Keratinocyte (primary cell): Measurements from ENCODE around the gene MSRB1. TPM values are rescaled to one million over a fixed set of nuclear protein-coding genes. Genes with fewer than 3 reads are reported as not detected.

Source experiments
- DNase-seq: peaks from one replicate; pipeline ENCODE4 v3.0.0-alpha.2; 2011; ENCODE audit warnings: low read depth, missing footprints, low spot score
- FAIRE-seq: peaks from 2 replicates; lab custom pipeline; 2011; peaks lifted over from hg19 to GRCh38; lab: Jason Lieb, UNC
- H2AFZ ChIP-seq: 2 replicates; pipeline ENCODE4 v1.6.0; 2012; ENCODE audit warnings: low read length, control low read depth, inconsistent platforms; ENCODE audit not compliant: control insufficient read depth
- H3K27ac ChIP-seq: 2 replicates; pipeline ENCODE4 v1.5.1; 2011; ENCODE audit warnings: low read length; ENCODE audit not compliant: control insufficient read depth, insufficient read depth
- H3K27me3 ChIP-seq: 3 replicates; pipeline ENCODE4 v1.6.0; 2011; ENCODE audit warnings: low read length; ENCODE audit not compliant: control insufficient read depth, insufficient read depth; ENCODE audit errors: extremely low read depth
- H3K36me3 ChIP-seq, 2 experiments: 2 replicates in 1 of 2; 3 replicates in 1 of 2; pipeline ENCODE4 v1.5.1; 2011; ENCODE audit warnings: low read length in 2 of 2, mild to moderate bottlenecking in 1 of 2; ENCODE audit not compliant: control insufficient read depth in 2 of 2, insufficient read depth in 2 of 2; ENCODE audit errors: extremely low read depth in 1 of 2
- H3K4me1 ChIP-seq: 3 replicates; pipeline ENCODE4 v1.5.1; 2011; ENCODE audit warnings: low read length; ENCODE audit not compliant: control insufficient read depth, insufficient read depth; ENCODE audit errors: extremely low read depth
- H3K4me2 ChIP-seq: 3 replicates; pipeline ENCODE4 v1.6.0; 2011; ENCODE audit warnings: low read depth, low read length; ENCODE audit not compliant: control insufficient read depth, insufficient read depth; ENCODE audit errors: extremely low read depth
- H3K4me3 ChIP-seq, 3 experiments: fragments of 200-600 bp in 1 of 3; sonication (generic) in 1 of 3; 2 replicates in 2 of 3; 3 replicates in 1 of 3; pipeline ENCODE4 v1.5.1; 2011 to 2016; ENCODE audit warnings: low read length in 3 of 3, mild to moderate bottlenecking in 3 of 3, control low read depth in 2 of 3, inconsistent platforms in 1 of 3, low read depth in 1 of 3, mixed read lengths in 1 of 3, mixed run types in 1 of 3, moderate library complexity in 1 of 3; ENCODE audit not compliant: control insufficient read depth in 2 of 3, insufficient read depth in 2 of 3; ENCODE audit errors: extremely low read depth in 1 of 3
- H3K79me2 ChIP-seq: 2 replicates; pipeline ENCODE4 v1.6.0; 2012; ENCODE audit warnings: low read length; ENCODE audit not compliant: control insufficient read depth, insufficient read depth
- H3K9ac ChIP-seq: 3 replicates; pipeline ENCODE4 v1.6.0; 2011; ENCODE audit warnings: low read length; ENCODE audit not compliant: control insufficient read depth, insufficient read depth; ENCODE audit errors: extremely low read depth
- H3K9me1 ChIP-seq: 3 replicates; pipeline ENCODE4 v1.6.0; 2011; ENCODE audit warnings: low read length; ENCODE audit not compliant: control insufficient read depth, insufficient read depth; ENCODE audit errors: extremely low read depth
- H3K9me3 ChIP-seq: 2 replicates; pipeline ENCODE4 v1.5.1; 2012; ENCODE audit warnings: low read depth, low read length; ENCODE audit not compliant: control insufficient read depth
- H4K20me1 ChIP-seq: 3 replicates; pipeline ENCODE4 v1.6.0; 2011; ENCODE audit warnings: low read length; ENCODE audit not compliant: control insufficient read depth, insufficient read depth; ENCODE audit errors: extremely low read depth
- CTCF ChIP-seq, 3 experiments: IDR thresholded peaks in 1 of 3; conservative IDR thresholded peaks in 1 of 3; optimal IDR thresholded peaks in 1 of 3; 2 replicates in 2 of 3; 3 replicates in 1 of 3; pipeline versions ENCODE3 to v1.5.1; 2011; ENCODE audit warnings: low read length in 3 of 3, mild to moderate bottlenecking in 3 of 3, moderate library complexity in 2 of 3, control low read depth in 1 of 3, inconsistent platforms in 1 of 3; ENCODE audit not compliant: insufficient read depth in 2 of 3; ENCODE audit errors: extremely low read depth in 1 of 3
- EZH2 ChIP-seq: IDR thresholded peaks from one replicate; pipeline ENCODE4 v1.6.1; 2012; ENCODE audit warnings: inconsistent platforms, mild to moderate bottlenecking, low read length, moderate library complexity
- dilution Hi-C: fragments of 300-500 bp; cut with MboI; formaldehyde crosslinking; loops from one replicate; pipeline ENCODE4 v1.7.0; 2020; ENCODE audit warnings: low sequenced_read_pairs; ENCODE audit not compliant: extremely low pct_ligation_motif_present
- polyA plus RNA-seq, 5 experiments: library from polyadenylated mRNA; depleted of rRNA in 3 of 5; stranded (reverse) in 3 of 5; stranded (forward) in 1 of 5; unstranded in 1 of 5; fragments of >200 nt; gene quantifications; 1 replicate in 1 of 5; 2 replicates in 3 of 5; 3 replicates in 1 of 5; pipeline versions ENCODE4 v1.2.1 to v1.2.3, GENCODE V29; 2011 to 2012; ENCODE audit warnings: missing spikeins in 2 of 5, low read depth in 1 of 5, low replicate concordance in 1 of 5

Gene MSRB1
- polyA plus RNA-seq, 1 donor (not counting 4 experiments of a cell fraction or from before 2014, with no cell fraction given), result 25.2 TPM

GRCh38 chr16:1950559-1950958 lies 7.6 kb upstream of the MSRB1 start:
- H3K4me3 ChIP-seq, result peak overlapping the region in 1 of 3 experiments; percentile 19
- peak overlapping the region; percentile 20 for H3K4me2 ChIP-seq
- dilution Hi-C loops, result no loop called here
- H3K4me1 ChIP-seq, result peaks cover 23% of the 10 kb centered on the region
- TF ChIP-seq EZH2, result no peak
- TF ChIP-seq CTCF (optimal IDR thresholded peaks at IDR 0.05 in 1 of 3, IDR thresholded peaks at IDR 0.05 in 1 of 3, conservative IDR thresholded peaks at IDR 0.05 in 1 of 3; ENCODE audit: extremely low read depth in 1 of 3, insufficient read depth in 2 of 3, low read length in 3 of 3), result no peak
- no peaks in the 10 kb centered on the region for H3K79me2 ChIP-seq
- peak overlapping the region; percentile 56 for H3K27ac ChIP-seq
- H3K27me3 ChIP-seq, result no peaks in the 10 kb centered on the region
- no peaks in the 10 kb centered on the region for H3K9me1 ChIP-seq
- FAIRE-seq (no peak), DNase-seq (no peak)
- no peaks in the 10 kb centered on the region for H4K20me1 ChIP-seq
- H3K36me3 ChIP-seq, result no peaks in the 10 kb centered on the region
- H2AFZ ChIP-seq, result peak overlapping the region; percentile 52
- no peaks in the 10 kb centered on the region for H3K9me3 ChIP-seq
- peak overlapping the region; percentile 18 for H3K9ac ChIP-seq

- Histone ChIP-seq H3K4me2 (peak overlapping the region; percentile 20), H3K9me3 (no peaks in the 10 kb centered on the region), H3K4me1 (peaks cover 23% of the 10 kb centered on the region), H4K20me1 (no peaks in the 10 kb centered on the region), H3K4me3 (no peak overlapping the region), H3K36me3 (no peaks in the 10 kb centered on the region), H3K27ac (peak overlapping the region; percentile 56), H3K27me3 (no peaks in the 10 kb centered on the region), H3K79me2 (no peaks in the 10 kb centered on the region), H3K9ac (peak overlapping the region; percentile 18), H3K9me1 (no peaks in the 10 kb centered on the region), H2AFZ (peak overlapping the region; percentile 52)
- dilution Hi-C loops, result no loop called here
- FAIRE-seq, result peak; percentile 88
- DNase-seq, result peak; percentile 100
- peak in 2 of 3 experiments; percentile 46 to 56 for TF ChIP-seq CTCF (optimal IDR thresholded peaks at IDR 0.05 in 1 of 3, IDR thresholded peaks at IDR 0.05 in 1 of 3, conservative IDR thresholded peaks at IDR 0.05 in 1 of 3; ENCODE audit: extremely low read depth in 1 of 3, insufficient read depth in 2 of 3, low read length in 3 of 3)
- TF ChIP-seq EZH2, result no peak
Measured at GRCh38 chr16:1950047-1950446, 7.0 kb upstream of the MSRB1 start.
